ENCODE data around the gene RBP3.

Gene RBP3

DNA sequence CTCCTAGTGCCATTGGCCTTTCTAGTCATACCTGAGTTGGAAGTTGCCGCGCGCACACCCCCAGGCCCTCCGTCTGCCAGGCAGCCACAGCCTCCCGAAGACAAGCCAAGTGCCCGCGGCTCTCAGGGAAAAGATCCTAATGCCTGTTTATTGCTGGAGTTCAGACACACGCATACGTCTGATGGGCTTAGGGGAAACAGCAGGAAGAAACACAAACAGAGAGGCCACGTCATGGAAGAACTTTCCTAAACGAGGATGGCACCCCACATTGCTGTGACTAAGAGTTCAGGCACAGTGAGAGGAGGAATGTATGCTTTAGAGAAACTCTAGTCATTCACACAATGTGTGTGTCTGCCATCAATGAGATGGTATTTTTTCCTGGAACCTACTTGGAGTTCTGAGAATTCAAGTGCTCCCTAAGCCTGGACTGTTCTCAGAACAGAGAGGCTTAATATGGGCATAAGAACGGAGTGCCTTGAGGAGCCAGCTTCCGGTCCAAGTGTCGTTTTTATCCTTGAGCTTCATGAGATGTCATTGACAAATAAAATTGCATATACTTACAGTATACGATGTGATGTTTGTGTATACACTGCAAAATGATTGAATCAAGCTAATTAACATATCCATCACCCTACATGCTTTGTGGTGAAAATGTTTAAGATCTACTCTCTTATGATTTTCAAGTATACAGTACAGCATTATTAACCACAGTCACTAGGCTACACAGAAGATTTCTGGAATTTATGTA lies 11.6 kb upstream of the RBP3 start:
- H3K36me3 Mint-ChIP-seq (ENCODE audit: low read depth), result no peaks in the 10 kb centered on the region
- peaks cover 4% of the 10 kb centered on the region for H3K27me3 Mint-ChIP-seq (ENCODE audit: low read depth)
- no peak overlapping the region for H3K27ac Mint-ChIP-seq
- H3K4me1 Mint-ChIP-seq (ENCODE audit: low read depth), result no peaks in the 10 kb centered on the region
- no peaks in the 10 kb centered on the region for H3K9me3 Mint-ChIP-seq
- H3K4me3 Mint-ChIP-seq, result no peak overlapping the region

GRCh38 chr10:47337310-47337709 lies 10.9 kb upstream of the RBP3 start:
- Mint-ChIP-seq H3K4me1 (ENCODE audit: low read depth) (no peaks in the 10 kb centered on the region), H3K27me3 (ENCODE audit: low read depth) (peaks cover 4% of the 10 kb centered on the region), H3K36me3 (ENCODE audit: low read depth) (no peaks in the 10 kb centered on the region), H3K9me3 (no peaks in the 10 kb centered on the region), H3K27ac (no peak overlapping the region), H3K4me3 (no peak overlapping the region)

GRCh38 chr10:47339186-47339735 lies 8.9 kb upstream of the RBP3 start:
- H3K4me3 Mint-ChIP-seq, result no peak overlapping the region
- no peaks in the 10 kb centered on the region for H3K4me1 Mint-ChIP-seq (ENCODE audit: low read depth)
- no peaks in the 10 kb centered on the region for H3K9me3 Mint-ChIP-seq
- H3K27ac Mint-ChIP-seq, result no peak overlapping the region
- peaks cover 4% of the 10 kb centered on the region for H3K27me3 Mint-ChIP-seq (ENCODE audit: low read depth)
- no peaks in the 10 kb centered on the region for H3K36me3 Mint-ChIP-seq (ENCODE audit: low read depth)

DNA sequence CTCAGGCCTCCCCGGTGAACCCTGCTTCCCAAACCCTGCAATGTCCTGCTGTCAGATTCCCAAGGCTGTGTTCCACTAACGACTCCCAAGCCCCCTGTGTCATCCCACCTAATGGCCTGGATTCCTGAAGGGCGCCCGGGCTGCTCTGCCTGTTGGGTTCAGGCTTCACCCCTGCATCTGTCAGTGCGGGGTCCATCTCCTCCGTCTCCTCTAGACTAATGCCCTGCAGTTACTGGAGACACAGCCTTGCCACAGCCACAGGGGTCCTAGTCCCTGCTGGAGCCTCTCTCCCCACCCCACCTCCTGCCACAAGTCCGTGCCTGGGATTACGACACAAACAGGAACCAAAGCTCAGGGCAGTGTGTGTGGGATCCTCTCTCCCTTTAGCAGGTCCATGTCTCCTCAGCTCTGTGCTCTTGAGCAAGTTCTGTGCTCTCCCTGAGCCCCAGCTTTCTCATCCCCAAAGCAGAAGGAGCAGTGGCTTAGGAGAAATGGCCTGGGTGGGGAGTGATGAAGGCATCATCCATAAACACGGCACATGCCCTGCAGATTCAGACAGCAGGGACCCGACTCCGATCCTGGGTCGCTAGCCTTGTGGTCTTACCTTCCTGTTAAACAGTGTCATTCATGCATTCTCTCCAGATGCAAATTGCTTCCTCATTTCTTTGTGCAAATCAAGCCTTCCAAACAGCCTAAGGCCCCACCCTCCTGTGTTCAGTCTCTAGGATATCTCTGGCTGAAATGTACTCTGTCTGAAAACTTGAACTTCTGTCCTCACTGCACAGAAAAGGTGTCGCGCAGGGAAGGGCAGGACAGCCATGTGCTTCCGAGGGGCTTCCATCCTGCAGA lies 8.2 kb upstream of the RBP3 start:
- H3K27me3 Mint-ChIP-seq (ENCODE audit: low read depth), result peaks cover 4% of the 10 kb centered on the region
- H3K27ac Mint-ChIP-seq, result no peak overlapping the region
- no peaks in the 10 kb centered on the region for H3K4me1 Mint-ChIP-seq (ENCODE audit: low read depth)
- H3K36me3 Mint-ChIP-seq (ENCODE audit: low read depth), result no peaks in the 10 kb centered on the region
- H3K4me3 Mint-ChIP-seq, result no peak overlapping the region
- no peaks in the 10 kb centered on the region for H3K9me3 Mint-ChIP-seq

- Mint-ChIP-seq H3K9me3 (no peaks in the 10 kb centered on the region), H3K27ac (no peak overlapping the region), H3K4me3 (no peak overlapping the region), H3K27me3 (ENCODE audit: low read depth) (peaks cover 4% of the 10 kb centered on the region), H3K36me3 (ENCODE audit: low read depth) (no peaks in the 10 kb centered on the region), H3K4me1 (ENCODE audit: low read depth) (no peaks in the 10 kb centered on the region)
Observed at GRCh38 chr10:47340608-47341170, 7.5 kb upstream of the RBP3 start.

GRCh38 chr10:47344996-47345870 lies 2.9 kb upstream of the RBP3 start:
- no peaks in the 10 kb centered on the region for H3K27me3 Mint-ChIP-seq (ENCODE audit: low read depth)
- no peaks in the 10 kb centered on the region for H3K9me3 Mint-ChIP-seq
- H3K4me1 Mint-ChIP-seq (ENCODE audit: low read depth), result no peaks in the 10 kb centered on the region
- H3K36me3 Mint-ChIP-seq (ENCODE audit: low read depth), result no peaks in the 10 kb centered on the region
- no peak overlapping the region for H3K27ac Mint-ChIP-seq
- H3K4me3 Mint-ChIP-seq, result no peak overlapping the region

DNA sequence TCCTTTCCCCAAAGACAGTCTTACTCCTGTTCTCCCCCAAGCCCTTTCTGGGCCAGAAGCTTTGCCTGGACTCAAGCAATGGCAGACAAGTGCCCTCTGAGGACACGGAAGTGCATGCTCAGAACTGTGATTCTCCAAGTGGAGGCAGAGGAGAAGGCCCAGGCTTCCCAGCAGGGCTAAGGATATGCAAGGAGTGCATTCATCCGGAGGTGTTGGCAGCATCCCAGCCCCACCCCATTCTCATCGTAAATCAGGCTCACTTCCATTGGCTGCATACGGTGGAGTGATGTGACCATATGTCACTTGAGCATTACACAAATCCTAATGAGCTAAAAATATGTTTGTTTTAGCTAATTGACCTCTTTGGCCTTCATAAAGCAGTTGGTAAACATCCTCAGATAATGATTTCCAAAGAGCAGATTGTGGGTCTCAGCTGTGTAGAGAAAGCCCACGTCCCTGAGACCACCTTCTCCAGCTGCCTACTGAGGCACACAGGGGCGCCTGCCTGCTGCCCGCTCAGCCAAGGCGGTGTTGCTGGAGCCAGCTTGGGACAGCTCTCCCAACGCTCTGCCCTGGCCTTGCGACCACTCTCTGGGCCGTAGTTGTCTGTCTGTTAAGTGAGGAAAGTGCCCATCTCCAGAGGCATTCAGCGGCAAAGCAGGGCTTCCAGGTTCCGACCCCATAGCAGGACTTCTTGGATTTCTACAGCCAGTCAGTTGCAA lies 1.4 kb upstream of the RBP3 start:
- Mint-ChIP-seq H3K4me1 (ENCODE audit: low read depth) (no peaks in the 10 kb centered on the region), H3K27me3 (ENCODE audit: low read depth) (no peaks in the 10 kb centered on the region), H3K36me3 (ENCODE audit: low read depth) (no peaks in the 10 kb centered on the region), H3K4me3 (no peak overlapping the region), H3K9me3 (no peaks in the 10 kb centered on the region), H3K27ac (no peak overlapping the region)

- H3K36me3 Mint-ChIP-seq (ENCODE audit: low read depth), result no peaks in the 10 kb centered on the region
- no peak overlapping the region for H3K27ac Mint-ChIP-seq
- no peak overlapping the region for H3K4me3 Mint-ChIP-seq
- H3K4me1 Mint-ChIP-seq (ENCODE audit: low read depth), result no peaks in the 10 kb centered on the region
- H3K27me3 Mint-ChIP-seq (ENCODE audit: low read depth), result no peaks in the 10 kb centered on the region
- no peaks in the 10 kb centered on the region for H3K9me3 Mint-ChIP-seq
Observed at GRCh38 chr10:47347303-47347675, 874 bp upstream of the RBP3 start.

GRCh38 chr10:47348661-47349470 lies 703 bp downstream of the RBP3 start:
- Mint-ChIP-seq H3K27ac (no peak overlapping the region), H3K27me3 (ENCODE audit: low read depth) (no peaks in the 10 kb centered on the region), H3K36me3 (ENCODE audit: low read depth) (no peaks in the 10 kb centered on the region), H3K4me1 (ENCODE audit: low read depth) (no peaks in the 10 kb centered on the region), H3K4me3 (no peak overlapping the region), H3K9me3 (no peaks in the 10 kb centered on the region)

DNA sequence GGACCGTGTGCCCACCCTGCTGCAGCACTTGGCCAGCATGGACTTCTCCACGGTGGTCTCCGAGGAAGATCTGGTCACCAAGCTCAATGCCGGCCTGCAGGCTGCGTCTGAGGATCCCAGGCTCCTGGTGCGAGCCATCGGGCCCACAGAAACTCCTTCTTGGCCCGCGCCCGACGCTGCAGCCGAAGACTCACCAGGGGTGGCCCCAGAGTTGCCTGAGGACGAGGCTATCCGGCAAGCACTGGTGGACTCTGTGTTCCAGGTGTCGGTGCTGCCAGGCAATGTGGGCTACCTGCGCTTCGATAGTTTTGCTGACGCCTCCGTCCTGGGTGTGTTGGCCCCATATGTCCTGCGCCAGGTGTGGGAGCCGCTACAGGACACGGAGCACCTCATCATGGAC lies 1.4 kb downstream of the RBP3 start:
- Mint-ChIP-seq H3K36me3 (ENCODE audit: low read depth) (no peaks in the 10 kb centered on the region), H3K9me3 (no peaks in the 10 kb centered on the region), H3K27me3 (ENCODE audit: low read depth) (no peaks in the 10 kb centered on the region), H3K27ac (no peak overlapping the region), H3K4me3 (no peak overlapping the region), H3K4me1 (ENCODE audit: low read depth) (no peaks in the 10 kb centered on the region)

GRCh38 chr10:47349941-47350371 lies 1.8 kb downstream of the RBP3 start:
- no peaks in the 10 kb centered on the region for H3K9me3 Mint-ChIP-seq
- no peaks in the 10 kb centered on the region for H3K27me3 Mint-ChIP-seq (ENCODE audit: low read depth)
- no peaks in the 10 kb centered on the region for H3K4me1 Mint-ChIP-seq (ENCODE audit: low read depth)
- no peak overlapping the region for H3K4me3 Mint-ChIP-seq
- H3K27ac Mint-ChIP-seq, result no peak overlapping the region
- no peaks in the 10 kb centered on the region for H3K36me3 Mint-ChIP-seq (ENCODE audit: low read depth)

GRCh38 chr10:47350671-47351640 lies 2.8 kb downstream of the RBP3 start:
- Mint-ChIP-seq H3K27ac (no peak overlapping the region), H3K4me1 (ENCODE audit: low read depth) (no peaks in the 10 kb centered on the region), H3K9me3 (no peaks in the 10 kb centered on the region), H3K4me3 (no peak overlapping the region), H3K36me3 (ENCODE audit: low read depth) (no peaks in the 10 kb centered on the region), H3K27me3 (ENCODE audit: low read depth) (no peaks in the 10 kb centered on the region)

All from T-helper 1 cell treated with Interleukin-12 subunit alpha and Interleukin-12 subunit beta and Interleukin-4 antibody, amounts not matched to agents 30 μg/mL and 1 μg/mL, for 36 hours (primary cell).